Left lung (tissue), 10 donors: ENCODE results near the gene YAE1. TPM values are rescaled to one million over a fixed set of nuclear protein-coding genes. Genes with fewer than 3 reads are reported as not detected.

ENCODE experiments used
- ATAC-seq: fragments of 200-7000 bp; cut with Tn5 transposase; one replicate; pipeline ENCODE4 v1.9.1; 2020; ENCODE audit warnings: moderate library complexity
- DNase-seq, 4 donors: peaks; one replicate each; pipeline ENCODE4 v3.0.0-alpha.2; 2013 to 2020
- H3K27ac ChIP-seq, 2 donors: fragments of 200-600 bp; sonication (generic) in 1 of 2; one replicate each; pipeline versions ENCODE4 v1.5.0 to v1.8.0; 2020 to 2021
- H3K27me3 ChIP-seq, 2 donors: fragments of 200-600 bp; sonication (generic) in 1 of 2; one replicate each; pipeline versions ENCODE4 v1.5.0 to v1.8.0; 2020 to 2021
- H3K36me3 ChIP-seq, 2 donors: fragments of 200-600 bp; sonication (generic) in 1 of 2; one replicate each; pipeline versions ENCODE4 v1.5.0 to v1.8.0; 2020 to 2021
- H3K4me1 ChIP-seq, 2 donors: fragments of 200-600 bp; one replicate each; pipeline ENCODE4 v1.8.0; 2021
- H3K4me3 ChIP-seq, 2 donors: fragments of 200-600 bp; sonication (generic) in 1 of 2; one replicate each; pipeline versions ENCODE4 v1.5.0 to v1.8.0; 2020 to 2021; ENCODE audit warnings: mild to moderate bottlenecking in 1 of 2
- H3K9me3 ChIP-seq, 2 donors: fragments of 200-600 bp; sonication (generic) in 1 of 2; one replicate each; pipeline versions ENCODE4 v1.5.0 to v1.8.0; 2020 to 2021
- intact Hi-C, 2 donors: fragments of 100-400 bp; cut with DNase I; formaldehyde crosslinking; loops; one replicate each; pipeline versions ENCODE4 v1.11.2 to v1.14.2; 2022
- polyA plus RNA-seq, 6 donors: library from polyadenylated mRNA; unstranded; fragments of 120-200 nt; gene quantifications; one replicate each; pipeline ENCODE4 v1.2.1, GENCODE V29; 2013; ENCODE audit not compliant: insufficient read length in 6 of 6
- total RNA-seq, 2 donors: library from RNA; stranded (reverse); fragmentation: NEBNext Ultra II Directional; extraction: Animal tissue kit (Norgen Biotek cat#: 25700); gene quantifications; one replicate each; pipeline ENCODE4 v1.2.1, GENCODE V29; 2021
- TF ChIP-seq, protein P1 (sequence below), 2 donors: fragments of 200-600 bp; sonication (generic) in 1 of 2; IDR thresholded peaks; one replicate each; pipeline versions ENCODE4 v1.5.0 to v1.8.0; 2021; ENCODE audit warnings: antibody characterized with exemption in 2 of 2
- donor health status: DM: no; HTN: yes; CAD: no.
- donor health status: DM: no; HTN: no; CAD: no.

YAE1 gene
- total and polyA plus RNA-seq, 8 donors, result 16.8 to 62.4 (median 50.7) TPM

DNA sequence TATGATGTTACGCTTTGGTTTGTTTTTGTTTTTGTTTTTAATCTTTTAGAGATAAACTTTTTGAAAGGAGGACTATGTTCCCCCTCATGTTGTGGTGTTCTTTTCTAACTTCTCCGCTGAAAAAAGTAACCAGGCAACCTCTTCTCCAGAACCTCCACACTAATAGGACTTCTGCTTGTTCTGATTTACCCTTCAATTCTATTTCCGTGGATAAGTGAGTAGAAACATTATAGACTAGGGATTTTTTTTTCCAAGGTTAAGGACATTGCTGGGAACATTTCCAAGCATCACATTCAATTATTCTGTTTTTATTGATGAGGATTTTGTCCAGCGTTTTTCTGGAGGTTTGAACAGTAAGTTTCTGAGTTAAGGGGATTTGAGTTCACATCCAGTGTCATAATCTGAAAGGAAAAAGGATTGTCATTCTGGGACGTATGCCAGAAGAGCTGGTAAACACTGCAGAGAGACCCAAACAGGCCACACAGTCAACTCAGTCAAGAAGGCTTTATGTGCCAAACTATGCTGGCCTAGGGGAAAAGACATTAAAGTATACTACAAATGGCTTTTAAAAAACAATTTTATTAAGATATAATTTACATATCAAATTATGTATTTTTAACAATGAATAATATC lies 28.9 kb downstream of the YAE1 start:
- no peak for ATAC-seq
- peak in 2 of 4 donors; percentile 62 to 80 for DNase-seq
- H3K4me3 ChIP-seq, result no peak overlapping the region
- no peak overlapping the region for H3K27ac ChIP-seq
- peaks cover 0 to 3% of the 10 kb centered on the region in 2 donors for H3K4me1 ChIP-seq
- H3K36me3 ChIP-seq, result no peaks in the 10 kb centered on the region
- no peaks in the 10 kb centered on the region for H3K9me3 ChIP-seq
- no peaks in the 10 kb centered on the region for H3K27me3 ChIP-seq
- TF ChIP-seq, protein P1, sequence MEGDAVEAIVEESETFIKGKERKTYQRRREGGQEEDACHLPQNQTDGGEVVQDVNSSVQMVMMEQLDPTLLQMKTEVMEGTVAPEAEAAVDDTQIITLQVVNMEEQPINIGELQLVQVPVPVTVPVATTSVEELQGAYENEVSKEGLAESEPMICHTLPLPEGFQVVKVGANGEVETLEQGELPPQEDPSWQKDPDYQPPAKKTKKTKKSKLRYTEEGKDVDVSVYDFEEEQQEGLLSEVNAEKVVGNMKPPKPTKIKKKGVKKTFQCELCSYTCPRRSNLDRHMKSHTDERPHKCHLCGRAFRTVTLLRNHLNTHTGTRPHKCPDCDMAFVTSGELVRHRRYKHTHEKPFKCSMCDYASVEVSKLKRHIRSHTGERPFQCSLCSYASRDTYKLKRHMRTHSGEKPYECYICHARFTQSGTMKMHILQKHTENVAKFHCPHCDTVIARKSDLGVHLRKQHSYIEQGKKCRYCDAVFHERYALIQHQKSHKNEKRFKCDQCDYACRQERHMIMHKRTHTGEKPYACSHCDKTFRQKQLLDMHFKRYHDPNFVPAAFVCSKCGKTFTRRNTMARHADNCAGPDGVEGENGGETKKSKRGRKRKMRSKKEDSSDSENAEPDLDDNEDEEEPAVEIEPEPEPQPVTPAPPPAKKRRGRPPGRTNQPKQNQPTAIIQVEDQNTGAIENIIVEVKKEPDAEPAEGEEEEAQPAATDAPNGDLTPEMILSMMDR (IDR thresholded peaks at IDR 0.05), result no peak
- intact Hi-C loops, result no loop called here

DNA sequence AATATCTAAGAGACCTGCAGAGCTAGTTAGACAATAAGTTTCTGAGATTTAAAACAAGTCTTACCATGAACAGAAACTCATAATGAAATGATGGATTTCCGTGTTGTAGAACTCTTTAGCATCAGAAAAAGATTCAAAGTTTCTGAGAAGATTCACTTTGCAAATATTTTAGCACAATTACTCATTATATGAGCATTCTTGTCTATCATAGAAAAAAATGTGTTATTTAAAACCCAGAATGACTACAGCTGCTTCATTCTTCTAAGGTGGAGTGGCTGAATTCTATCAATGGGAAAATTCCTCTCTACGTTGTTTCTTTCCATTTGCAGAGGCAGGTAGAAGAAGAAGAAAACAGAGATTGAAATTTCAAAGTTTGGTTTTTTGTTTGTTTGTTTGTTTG lies 36.1 kb downstream of the YAE1 start:
- Histone ChIP-seq H3K4me3 (no peak overlapping the region), H3K4me1 (no peaks in the 10 kb centered on the region), H3K36me3 (no peaks in the 10 kb centered on the region), H3K27me3 (no peaks in the 10 kb centered on the region), H3K27ac (no peak overlapping the region), H3K9me3 (no peaks in the 10 kb centered on the region)
- intact Hi-C loops, result no loop called here
- no peak for ATAC-seq
- DNase-seq, result no peak
- TF ChIP-seq, protein P1 (IDR thresholded peaks at IDR 0.05), result no peak

DNA sequence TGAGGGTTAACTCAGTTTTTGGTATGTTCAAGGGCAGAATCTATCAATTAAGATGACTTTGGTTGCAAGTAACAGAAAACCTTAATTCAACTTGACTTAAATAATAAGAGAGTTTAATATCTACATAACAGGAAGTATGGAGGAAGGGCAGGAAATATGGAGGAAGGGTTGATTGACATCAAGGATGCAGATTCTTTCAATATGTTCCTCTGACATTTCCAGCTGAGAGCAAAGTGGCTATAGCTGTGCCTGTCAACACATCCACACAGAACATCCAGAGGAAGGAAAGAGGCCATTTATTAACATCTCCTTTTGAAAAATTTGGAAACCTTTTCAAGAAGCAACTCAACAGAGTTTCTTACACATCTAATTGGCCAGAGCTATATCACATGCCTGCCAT lies 37.7 kb downstream of the YAE1 start:
- intact Hi-C loops, result no loop called here
- DNase-seq, result no peak
- no peak overlapping the region for H3K27ac ChIP-seq

DNA sequence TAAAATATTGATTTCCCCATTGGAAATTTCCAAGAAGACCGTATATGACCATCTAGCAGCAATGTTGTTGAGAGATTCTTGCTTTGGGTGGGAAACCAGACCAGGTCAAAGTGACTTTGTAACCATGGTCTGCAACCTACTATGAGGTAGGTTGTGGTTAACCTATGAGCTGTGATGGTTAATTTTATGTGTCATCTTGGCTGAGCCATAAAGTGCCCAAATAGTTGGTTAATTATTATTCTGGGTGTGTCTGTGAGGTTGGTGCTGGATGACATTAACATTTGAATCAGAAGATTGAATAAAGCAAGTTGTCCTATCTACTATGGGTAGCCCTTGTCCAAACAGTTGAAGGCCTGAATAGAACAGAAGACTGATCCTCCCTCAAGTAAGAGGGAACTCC lies 38.9 kb downstream of the YAE1 start:
- Histone ChIP-seq H3K27ac (no peak overlapping the region), H3K27me3 (peaks cover 0 to 17% of the 10 kb centered on the region in 2 donors), H3K4me3 (no peak overlapping the region), H3K36me3 (no peaks in the 10 kb centered on the region), H3K4me1 (peaks cover 4 to 15% of the 10 kb centered on the region in 2 donors), H3K9me3 (no peaks in the 10 kb centered on the region)
- no peak for ATAC-seq
- intact Hi-C loops, result no loop called here
- TF ChIP-seq, protein P1 (IDR thresholded peaks at IDR 0.05), result no peak
- no peak for DNase-seq

More for the DNA sequence above, 37.7 kb downstream of the YAE1 start:
- TF ChIP-seq, protein P1 (IDR thresholded peaks at IDR 0.05), result no peak
- no peaks in the 10 kb centered on the region for H3K36me3 ChIP-seq
- peaks cover 0 to 5% of the 10 kb centered on the region in 2 donors for H3K27me3 ChIP-seq
- no peaks in the 10 kb centered on the region for H3K9me3 ChIP-seq
- peaks cover 0 to 3% of the 10 kb centered on the region in 2 donors for H3K4me1 ChIP-seq
- H3K4me3 ChIP-seq, result no peak overlapping the region
- no peak for ATAC-seq

DNA sequence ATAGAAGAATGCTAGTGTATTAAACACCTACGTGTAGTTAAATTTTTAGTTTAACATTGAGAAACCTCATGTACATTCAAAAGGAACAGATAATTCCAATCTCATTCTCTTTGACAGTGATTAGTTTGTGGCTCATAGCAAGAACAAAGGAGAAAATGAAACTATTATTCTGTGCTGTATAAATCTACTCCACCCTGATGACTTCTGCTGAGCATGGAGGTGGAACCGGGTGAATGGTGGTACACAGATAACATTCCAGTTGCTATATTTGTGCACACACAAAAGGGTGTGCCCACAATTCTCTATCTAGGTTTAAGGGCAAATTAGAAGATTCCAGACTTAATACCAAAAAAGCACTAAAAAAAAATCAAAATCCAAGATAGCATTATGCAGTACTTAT lies 40.1 kb downstream of the YAE1 start:
- H3K27ac ChIP-seq, result no peak overlapping the region
- H3K9me3 ChIP-seq, result no peaks in the 10 kb centered on the region
- no peak overlapping the region for H3K4me3 ChIP-seq
- DNase-seq (no peak), ATAC-seq (no peak)
- TF ChIP-seq, protein P1 (IDR thresholded peaks at IDR 0.05), result no peak
- peaks cover 4 to 15% of the 10 kb centered on the region in 2 donors for H3K4me1 ChIP-seq
- H3K27me3 ChIP-seq, result peaks cover 0 to 26% of the 10 kb centered on the region in 2 donors
- no peaks in the 10 kb centered on the region for H3K36me3 ChIP-seq
- intact Hi-C loops, result no loop called here
